PFSK-1 (cell line): Measurements from ENCODE around the gene TENM3.

Source experiments
- FOXP2 ChIP-seq: optimal IDR thresholded peaks from 2 replicates; pipeline ENCODE3; 2011; ENCODE audit warnings: borderline replicate concordance, control low read depth, inconsistent platforms; ENCODE audit not compliant: insufficient read depth; ENCODE audit errors: extremely low read length, extremely low read depth
- POLR2AphosphoS5 ChIP-seq: IDR thresholded peaks from 2 replicates; pipeline ENCODE4 v1.6.1; 2012; ENCODE audit warnings: low read depth, mild to moderate bottlenecking, control low read depth, low read length, moderate library complexity
- REST ChIP-seq, 2 experiments: IDR thresholded peaks; 2 replicates each; pipeline versions ENCODE4 v1.6.1 to v1.8.0; 2011 to 2012; ENCODE audit warnings: low read depth in 2 of 2, low read length in 2 of 2, control low read depth in 1 of 2, inconsistent platforms in 1 of 2, mild to moderate bottlenecking in 1 of 2, moderate library complexity in 1 of 2; ENCODE audit not compliant: insufficient read depth in 1 of 2
- SIN3A ChIP-seq: IDR thresholded peaks from 2 replicates; pipeline ENCODE4 v1.6.1; 2012; ENCODE audit warnings: mild to moderate bottlenecking, low read length, moderate library complexity, borderline replicate concordance; ENCODE audit not compliant: insufficient read depth
- TAF1 ChIP-seq: IDR thresholded peaks from 2 replicates; pipeline ENCODE4 v1.6.1; 2012; ENCODE audit warnings: low read length, control low read depth, borderline replicate concordance; ENCODE audit not compliant: insufficient read depth

- no peak for TF ChIP-seq TAF1
- TF ChIP-seq REST (IDR thresholded peaks at IDR 0.05; ENCODE audit: insufficient read depth in 1 of 2, low read depth in 2 of 2, low read length in 2 of 2), result no peak
- TF ChIP-seq POLR2AphosphoS5, result no peak
- no peak for TF ChIP-seq FOXP2
- no peak for TF ChIP-seq SIN3A
Measured at GRCh38 chr4:182314537-182314936, 71.3 kb downstream of the TENM3 start.
